Bronchial epithelial cell (primary cell): Measurements from ENCODE around the gene UBQLN4. TPM values are rescaled to one million over a fixed set of nuclear protein-coding genes. Genes with fewer than 3 reads are reported as not detected.

Source experiments
- DNase-seq: peaks from one replicate; pipeline ENCODE4 v3.0.0-alpha.2; 2010; ENCODE audit warnings: low read depth
- FAIRE-seq: peaks from 2 replicates; lab custom pipeline; 2011; peaks lifted over from hg19 to GRCh38; lab: Jason Lieb, UNC
- H3K27me3 ChIP-seq: 2 replicates; pipeline ENCODE4 v1.5.1; 2011; ENCODE audit warnings: low read length; ENCODE audit not compliant: control insufficient read depth, insufficient read depth
- H3K36me3 ChIP-seq: 2 replicates; pipeline ENCODE4 v1.5.1; 2011; ENCODE audit warnings: low read length; ENCODE audit not compliant: control insufficient read depth, insufficient read depth
- H3K4me3 ChIP-seq: 2 replicates; pipeline ENCODE4 v1.5.1; 2011; ENCODE audit warnings: mild to moderate bottlenecking, low read depth, low read length, control low read depth
- total RNA-seq: library from RNA; depleted of rRNA; stranded (reverse); fragments of >200 nt; gene quantifications from 2 replicates; pipeline ENCODE4 v1.2.1, GENCODE V29; 2014
- TF ChIP-seq, protein P1 (sequence below): IDR thresholded peaks from 2 replicates; pipeline ENCODE4 v1.5.1; 2011; ENCODE audit warnings: mild to moderate bottlenecking, moderate library complexity, low read length, control low read depth, inconsistent platforms; ENCODE audit not compliant: insufficient read depth, severe bottlenecking

UBQLN4 gene
- total RNA-seq, 1 donor from 2014 or later, result 13.7 TPM

DNA sequence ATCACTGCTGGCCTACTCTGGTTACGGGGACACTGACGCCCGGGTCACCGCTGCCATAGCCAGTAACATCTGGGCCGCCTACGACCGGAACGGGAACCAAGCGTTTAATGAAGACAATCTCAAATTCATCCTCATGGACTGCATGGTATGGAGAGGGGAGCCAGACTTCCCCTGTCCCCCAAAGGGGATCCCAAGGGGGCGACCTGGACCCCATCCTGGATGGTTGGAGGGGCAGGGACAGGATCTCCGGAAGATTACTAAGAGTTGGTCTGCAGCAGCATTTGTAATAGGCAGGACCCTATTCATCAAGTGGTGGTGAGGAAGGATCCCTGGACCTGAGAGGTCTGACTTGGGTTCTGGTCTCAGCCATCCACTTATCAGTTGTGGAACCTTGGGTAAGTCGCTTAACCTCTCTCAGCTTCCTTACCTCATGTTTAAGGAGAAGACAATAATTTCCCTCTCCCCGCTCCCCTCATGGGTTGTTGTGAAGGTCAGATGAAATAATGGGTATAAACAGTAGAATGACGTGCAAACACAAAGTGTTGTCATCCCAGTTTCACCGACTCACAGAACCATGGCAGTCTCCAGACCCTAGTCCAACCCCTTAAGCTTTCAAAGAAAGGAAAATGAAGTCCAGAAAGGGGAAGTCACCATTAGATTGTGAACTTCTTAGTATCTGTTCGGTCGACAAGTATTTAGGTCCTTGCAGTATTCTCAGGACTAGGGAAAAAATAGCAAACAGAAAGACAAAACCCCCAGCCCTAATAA is 1.9 kb upstream of the UBQLN4 start:
- TF ChIP-seq, protein P1, sequence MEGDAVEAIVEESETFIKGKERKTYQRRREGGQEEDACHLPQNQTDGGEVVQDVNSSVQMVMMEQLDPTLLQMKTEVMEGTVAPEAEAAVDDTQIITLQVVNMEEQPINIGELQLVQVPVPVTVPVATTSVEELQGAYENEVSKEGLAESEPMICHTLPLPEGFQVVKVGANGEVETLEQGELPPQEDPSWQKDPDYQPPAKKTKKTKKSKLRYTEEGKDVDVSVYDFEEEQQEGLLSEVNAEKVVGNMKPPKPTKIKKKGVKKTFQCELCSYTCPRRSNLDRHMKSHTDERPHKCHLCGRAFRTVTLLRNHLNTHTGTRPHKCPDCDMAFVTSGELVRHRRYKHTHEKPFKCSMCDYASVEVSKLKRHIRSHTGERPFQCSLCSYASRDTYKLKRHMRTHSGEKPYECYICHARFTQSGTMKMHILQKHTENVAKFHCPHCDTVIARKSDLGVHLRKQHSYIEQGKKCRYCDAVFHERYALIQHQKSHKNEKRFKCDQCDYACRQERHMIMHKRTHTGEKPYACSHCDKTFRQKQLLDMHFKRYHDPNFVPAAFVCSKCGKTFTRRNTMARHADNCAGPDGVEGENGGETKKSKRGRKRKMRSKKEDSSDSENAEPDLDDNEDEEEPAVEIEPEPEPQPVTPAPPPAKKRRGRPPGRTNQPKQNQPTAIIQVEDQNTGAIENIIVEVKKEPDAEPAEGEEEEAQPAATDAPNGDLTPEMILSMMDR, result no peak
- Histone ChIP-seq H3K27me3 (no peaks in the 10 kb centered on the region), H3K4me3 (peak overlapping the region; percentile 81), H3K36me3 (peaks cover 5% of the 10 kb centered on the region)
- FAIRE-seq (no peak), DNase-seq (no peak)

DNA sequence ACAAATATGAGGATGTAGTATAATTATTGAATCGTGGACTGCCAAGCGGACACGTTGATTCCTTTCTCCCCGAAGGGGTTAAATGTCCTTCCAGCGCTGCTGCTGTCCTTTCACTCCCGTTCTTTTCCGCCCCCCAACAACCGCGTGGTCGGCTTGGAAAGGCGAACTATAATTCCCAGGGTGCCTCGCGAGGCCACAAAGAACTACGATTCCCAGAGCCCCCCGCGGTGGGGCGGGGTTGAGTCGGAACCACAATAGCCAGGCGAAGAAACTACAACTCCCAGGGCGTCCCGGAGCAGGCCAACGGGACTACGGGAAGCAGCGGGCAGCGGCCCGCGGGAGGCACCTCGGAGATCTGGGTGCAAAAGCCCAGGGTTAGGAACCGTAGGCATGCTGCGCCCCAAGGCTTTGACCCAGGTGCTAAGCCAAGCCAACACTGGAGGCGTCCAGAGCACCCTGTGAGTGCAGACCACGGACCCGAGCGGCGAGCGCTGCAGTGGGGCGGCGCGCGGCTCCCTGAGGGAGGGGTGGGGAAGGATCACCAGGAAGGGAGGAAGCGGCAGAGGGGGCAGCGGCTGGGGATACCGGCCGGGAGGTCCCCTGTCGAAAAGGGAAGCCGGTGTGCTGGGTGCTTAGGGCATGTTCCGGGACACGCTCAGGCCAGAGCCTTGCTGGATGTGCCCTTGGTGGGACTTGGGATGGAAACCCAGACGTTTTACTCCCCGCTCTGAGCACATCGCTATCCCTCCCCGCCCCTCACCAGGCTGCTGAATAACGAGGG is 1.1 kb upstream of the UBQLN4 start, which contains the start of gene LAMTOR2:
LAMTOR2 (plus strand) TSS at position 283 of the 781 bp plus-strand sequence; CDS start at position 391, 108 bp downstream.
- DNase-seq (peak; percentile 91), FAIRE-seq (no peak)
- H3K36me3 ChIP-seq, result peaks cover 7% of the 10 kb centered on the region
- TF ChIP-seq, protein P1, result no peak
- peak within 1 kb of the TSS; percentile 81 for H3K4me3 ChIP-seq
- H3K27me3 ChIP-seq, result no peaks in the 10 kb centered on the region

DNA sequence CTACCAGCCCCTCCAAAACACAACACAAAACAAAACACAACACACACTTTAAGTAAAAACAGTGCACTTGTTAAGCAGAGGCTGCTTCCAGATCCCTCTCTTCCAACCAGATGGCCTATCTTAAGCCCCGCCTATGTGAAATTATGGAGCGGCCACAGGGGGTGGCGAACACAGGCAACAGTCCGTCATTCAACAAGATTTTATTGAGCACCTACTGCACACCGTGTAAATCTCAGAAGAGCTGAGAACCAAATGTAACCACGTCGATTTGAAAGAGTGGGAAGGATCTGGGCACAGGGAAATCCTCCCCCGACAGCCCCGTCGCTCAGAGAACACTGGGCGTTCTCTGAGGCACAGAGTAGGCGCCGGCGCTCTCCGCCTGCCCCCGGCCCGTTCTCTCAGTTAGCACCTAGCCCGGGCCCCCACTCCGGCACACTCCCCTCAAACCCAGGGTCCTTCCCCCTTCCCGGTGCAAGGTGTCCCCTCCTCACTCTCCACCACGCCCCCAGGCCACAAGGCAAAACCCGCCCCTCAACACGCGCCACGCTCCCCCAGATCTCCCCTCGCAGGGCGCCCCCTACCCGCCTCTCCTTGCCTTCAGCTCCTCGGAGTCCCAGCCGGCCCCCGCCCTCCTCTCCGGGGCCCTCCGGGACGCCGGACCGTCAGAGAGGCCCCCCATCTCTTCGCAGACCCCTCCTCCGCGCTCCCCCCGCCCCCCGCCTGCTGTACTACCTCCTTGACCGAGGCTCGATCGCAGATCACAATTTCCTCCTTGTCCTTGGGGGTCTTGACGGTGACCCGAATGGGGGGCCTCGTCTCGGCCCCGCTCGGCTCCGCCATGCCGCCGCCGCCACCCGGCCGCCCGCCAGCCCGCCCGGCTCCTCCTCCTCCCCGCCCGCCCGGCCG is 483 bp downstream of the UBQLN4 start:
- H3K4me3 ChIP-seq, result peak overlapping the region; percentile 81
- H3K36me3 ChIP-seq, result peaks cover 15% of the 10 kb centered on the region
- H3K27me3 ChIP-seq, result no peaks in the 10 kb centered on the region
- no peak for FAIRE-seq
- TF ChIP-seq, protein P1, result peak; percentile 43
- DNase-seq, result peak; percentile 69

DNA sequence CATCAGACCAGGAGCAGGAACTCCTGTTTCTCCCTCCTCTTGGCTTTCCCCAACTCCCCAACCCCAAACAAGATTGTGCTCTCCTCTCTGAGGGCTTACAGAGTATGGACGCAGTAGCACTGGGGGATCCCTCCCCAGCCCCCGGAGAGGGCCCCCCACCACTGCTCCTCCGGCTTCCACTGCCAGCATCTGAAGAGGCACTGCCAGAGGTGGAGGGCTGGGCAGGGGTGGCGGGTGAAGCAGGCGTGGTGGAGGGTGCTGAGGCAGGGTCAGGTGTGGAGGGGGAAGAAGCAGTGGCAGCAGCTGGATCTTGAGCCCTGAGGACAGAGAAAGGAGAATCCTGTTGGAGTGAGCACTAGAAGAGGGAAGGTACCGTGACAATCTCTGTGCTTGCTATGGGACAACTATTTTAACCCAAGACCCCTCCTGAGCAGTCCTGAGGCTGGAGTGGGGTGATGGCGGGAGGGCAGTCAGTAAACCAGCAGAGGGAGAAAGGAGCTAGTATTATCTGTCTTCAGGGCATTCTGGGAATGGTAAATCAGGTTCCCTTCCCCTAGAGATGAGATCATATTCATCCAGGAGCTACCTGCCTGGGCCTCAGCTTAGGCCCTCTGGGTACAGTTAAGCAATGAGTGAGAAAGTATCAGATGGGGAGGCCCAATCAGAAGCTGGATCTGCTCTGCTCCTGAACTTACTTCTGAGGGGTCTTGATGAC is 2.4 kb downstream of the UBQLN4 start:
- Histone ChIP-seq H3K27me3 (no peaks in the 10 kb centered on the region), H3K36me3 (peaks cover 14% of the 10 kb centered on the region), H3K4me3 (no peak overlapping the region)
- DNase-seq (no peak), FAIRE-seq (no peak)
- TF ChIP-seq, protein P1, result no peak

DNA sequence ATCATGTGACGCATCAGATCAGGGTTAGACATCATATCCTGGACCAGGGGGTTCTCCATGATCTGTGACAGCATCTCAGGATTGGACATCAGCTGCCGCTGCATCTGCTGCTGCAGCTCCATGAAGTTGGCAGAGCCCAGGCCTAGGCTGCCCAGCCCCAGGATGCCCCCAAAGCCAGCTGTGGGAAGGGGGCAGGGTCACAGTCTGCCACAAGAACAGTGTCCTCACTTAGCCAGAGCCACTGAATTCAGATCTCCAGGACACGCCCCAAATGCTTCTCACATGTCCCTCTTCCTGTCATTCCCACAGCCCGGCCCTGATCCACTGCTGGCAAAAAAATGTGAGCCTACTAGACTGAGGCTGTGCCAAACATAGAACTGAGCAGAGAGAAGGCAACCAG is 3.2 kb downstream of the UBQLN4 start:
- TF ChIP-seq, protein P1, result no peak
- DNase-seq (no peak), FAIRE-seq (no peak)
- Histone ChIP-seq H3K27me3 (no peaks in the 10 kb centered on the region), H3K36me3 (peaks cover 14% of the 10 kb centered on the region), H3K4me3 (no peak overlapping the region)
